ENCODE measurements around the gene CCM2L. TPM values are rescaled to one million over a fixed set of nuclear protein-coding genes. Genes with fewer than 3 reads are reported as not detected.

Gene CCM2L
- total and polyA plus RNA-seq, 9 of the 15 experiments (the other 6 are each of a cell fraction or from before 2014, with no cell fraction given): 0.04 TPM; not detected in 8

DNA sequence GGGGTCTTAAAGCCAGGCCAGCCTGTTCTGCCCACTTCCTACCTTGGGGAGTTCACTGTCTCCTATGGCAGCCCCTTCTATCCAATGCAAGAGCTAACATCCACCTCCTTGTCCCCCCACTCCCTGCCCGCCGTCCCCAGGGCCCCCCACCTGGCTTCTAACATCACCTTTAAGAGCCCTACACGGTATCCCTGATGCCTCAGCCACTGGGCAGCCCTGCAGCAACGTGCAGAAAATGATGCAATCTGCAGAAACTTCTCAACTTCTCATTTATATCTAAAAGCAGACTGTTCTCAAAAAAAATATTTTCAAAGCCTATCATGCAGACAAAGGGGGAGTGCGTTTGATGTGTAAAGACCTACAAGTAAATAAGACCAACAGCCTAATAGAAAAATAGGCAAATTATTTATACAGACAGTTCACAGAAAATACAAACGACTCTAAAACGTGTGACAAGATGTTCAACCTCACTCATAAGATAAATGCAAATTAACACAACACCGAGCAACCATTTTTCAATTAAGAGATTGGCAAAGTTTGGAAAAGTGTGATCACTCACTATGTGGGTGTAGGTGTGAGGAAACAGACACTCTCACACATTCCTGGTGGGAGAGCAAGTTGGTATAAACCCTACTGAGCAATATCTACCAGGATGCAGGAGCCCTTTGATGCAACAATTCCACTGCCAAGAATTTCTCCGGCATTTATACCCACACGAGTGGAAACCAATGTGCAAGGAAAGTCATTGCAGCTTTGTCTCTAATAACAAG lies 26.7 kb downstream of the CCM2L start (continued):
- TF ChIP-seq HDAC2 (IDR thresholded peaks at IDR 0.05) (no peak), CSDE1 (IDR thresholded peaks at IDR 0.05) (no peak), CHCHD3 (CRISPR knock-in tag; IDR thresholded peaks at IDR 0.05) (no peak), RAD51 (IDR thresholded peaks at IDR 0.05; ENCODE audit: borderline replicate concordance, low read depth) (no peak), ZNF695 (CRISPR knock-in tag; IDR thresholded peaks at IDR 0.05) (no peak), ERF (CRISPR knock-in tag; IDR thresholded peaks at IDR 0.05) (no peak), THRA (IDR thresholded peaks at IDR 0.05) (no peak), FOXJ2 (tag; IDR thresholded peaks at IDR 0.05) (no peak)

GRCh38 chr20:32037929-32038328 lies 27.7 kb downstream of the CCM2L start:
- WGBS (ENCODE audit: insufficient coverage, low coverage, missing lambda C conversion rate): 15% methylated on average over 4 of the region's 4 CpGs
- H3K4me1 ChIP-seq (replicated peaks in 1 of 2; ENCODE audit: control insufficient read depth in 2 of 2, insufficient read depth in 2 of 2, low read length in 2 of 2): peaks cover 3 to 11% of the 10 kb centered on the region in 2 experiments; a peak in 3 of 5 replicates
- no peaks in the 10 kb centered on the region; the same call in 1 of the 2 replicates for H3K9me3 ChIP-seq (replicated peaks; ENCODE audit: control insufficient read depth, insufficient read depth, low read depth, low read length)
- H2AFZ ChIP-seq (ENCODE audit: low read depth, low read length): no peak overlapping the region
- H3K27ac ChIP-seq (ENCODE audit: extremely low read depth, low read depth, low read length): no peak overlapping the region
- no peaks in the 10 kb centered on the region for H3K36me3 ChIP-seq (ENCODE audit: control insufficient read depth, insufficient read depth, low read length)
- no peaks in the 10 kb centered on the region for H4K20me1 ChIP-seq (replicated peaks; ENCODE audit: control insufficient read depth, insufficient read depth, low read length)
- no TSS peak for BruUV-seq (replicated peaks)
- intact Hi-C loops (cut with micrococcal nuclease): loop anchor here (10.0 kb wide), 1 partner anchor 213 kb away; no protein-coding TSS in a partner anchor
- no peaks in the 10 kb centered on the region for H3K9me1 ChIP-seq (ENCODE audit: control insufficient read depth, insufficient read depth, low read length)
- POLR2A ChIA-PET: interaction anchor here (0.6 kb wide), 1 partner anchor 492 kb away, joined by 3 read pairs; no protein-coding TSS in a partner anchor
- peaks cover 6 to 26% of the 10 kb centered on the region in 2 experiments; a peak in 4 of 5 replicates for H3K27me3 ChIP-seq (ENCODE audit: control insufficient read depth in 2 of 2, insufficient read depth in 2 of 2, low read length in 2 of 2)
- in situ Hi-C loops (cut with MboI): no loop called here
- no peak overlapping the region for H3K4me3 ChIP-seq
- CTCF ChIA-PET (ENCODE audit: low intra/inter-chr PET ratio): no interaction called here
- ATAC-seq (peak; percentile 34; the same call in 2 of the 3 replicates), FAIRE-seq (no peak), DNase-seq (ENCODE audit: extremely low read depth in 1 of 4, low spot score in 3 of 4) (no peak)
- H3K4me2 ChIP-seq (ENCODE audit: insufficient read depth, low read length): no peak overlapping the region
- H3K9ac ChIP-seq (ENCODE audit: insufficient read depth in 1 of 2, low read depth in 2 of 2, low read length in 2 of 2): no peak overlapping the region
- H3K79me2 ChIP-seq (ENCODE audit: control insufficient read depth, insufficient read depth, low read length): no peaks in the 10 kb centered on the region
- TF ChIP-seq, protein P1, sequence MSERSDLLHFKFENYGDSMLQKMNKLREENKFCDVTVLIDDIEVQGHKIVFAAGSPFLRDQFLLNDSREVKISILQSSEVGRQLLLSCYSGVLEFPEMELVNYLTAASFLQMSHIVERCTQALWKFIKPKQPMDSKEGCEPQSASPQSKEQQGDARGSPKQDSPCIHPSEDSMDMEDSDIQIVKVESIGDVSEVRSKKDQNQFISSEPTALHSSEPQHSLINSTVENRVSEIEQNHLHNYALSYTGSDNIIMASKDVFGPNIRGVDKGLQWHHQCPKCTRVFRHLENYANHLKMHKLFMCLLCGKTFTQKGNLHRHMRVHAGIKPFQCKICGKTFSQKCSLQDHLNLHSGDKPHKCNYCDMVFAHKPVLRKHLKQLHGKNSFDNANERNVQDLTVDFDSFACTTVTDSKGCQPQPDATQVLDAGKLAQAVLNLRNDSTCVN (CRISPR knock-in tag; IDR thresholded peaks at IDR 0.05): peak; percentile 82; the same call in 1 of the 2 replicates
- 0 out of 2 replicates have a peak, but pooled peaks have one; percentile 18 for TF ChIP-seq ESRRA (IDR thresholded peaks at IDR 0.05; ENCODE audit: borderline replicate concordance, low read depth)
- TF ChIP-seq ARID1B (IDR thresholded peaks at IDR 0.05): peak; percentile 64; the same call in 1 of the 2 replicates
- peak; percentile 65 for TF ChIP-seq ZEB2 (IDR thresholded peaks at IDR 0.05)
- peak; percentile 88; the same call in 1 of the 2 replicates for TF ChIP-seq MCM3 (IDR thresholded peaks at IDR 0.05)
- 0 out of 2 replicates have a peak, but pooled peaks have one; percentile 21 for TF ChIP-seq HBP1 (CRISPR knock-in tag; IDR thresholded peaks at IDR 0.05)
- TF ChIP-seq MAX (CRISPR knock-in tag; IDR thresholded peaks at IDR 0.05): no peak
- peak; percentile 55; the same call in 1 of the 2 replicates for TF ChIP-seq CTBP1 (IDR thresholded peaks at IDR 0.05; ENCODE audit: borderline replicate concordance)

All from K562 (cell line).